K562 (cell line): ENCODE data around the gene PFAS.

Experiments
- EGR1 ChIP-seq: fragments of 450-650 bp; conservative IDR thresholded peaks from 2 replicates; pipeline ENCODE4 v1.6.1; 2017; ENCODE audit warnings: mild to moderate bottlenecking
- RAD21 ChIP-seq, 2 experiments: fragments of 250-450 bp in 1 of 2; fragments of 450-650 bp in 1 of 2; sonication (Bioruptor Pico) in 1 of 2; formaldehyde crosslinking in 1 of 2; IDR thresholded peaks in 1 of 2; conservative IDR thresholded peaks in 1 of 2; 2 replicates each; pipeline versions ENCODE4 v1.4.0 to v1.8.0; 2020 to 2022; ENCODE audit warnings: mild to moderate bottlenecking in 2 of 2, moderate library complexity in 1 of 2
- RB1 ChIP-seq: fragments of 450-650 bp; IDR thresholded peaks from 2 replicates; pipeline ENCODE4 v1.6.1; 2017; ENCODE audit warnings: low read depth, mild to moderate bottlenecking
- RFX5 ChIP-seq: IDR thresholded peaks from 2 replicates; pipeline ENCODE4 v1.6.1; 2011; ENCODE audit warnings: low read depth, mild to moderate bottlenecking, improper control_type of control experiment, low read length
- TF ChIP-seq, protein P1 (sequence below): sonication (generic); formaldehyde crosslinking; IDR thresholded peaks from 2 replicates; pipeline ENCODE4 v1.8.0; 2022; ENCODE audit warnings: mild to moderate bottlenecking, missing genetic modification reagents

DNA sequence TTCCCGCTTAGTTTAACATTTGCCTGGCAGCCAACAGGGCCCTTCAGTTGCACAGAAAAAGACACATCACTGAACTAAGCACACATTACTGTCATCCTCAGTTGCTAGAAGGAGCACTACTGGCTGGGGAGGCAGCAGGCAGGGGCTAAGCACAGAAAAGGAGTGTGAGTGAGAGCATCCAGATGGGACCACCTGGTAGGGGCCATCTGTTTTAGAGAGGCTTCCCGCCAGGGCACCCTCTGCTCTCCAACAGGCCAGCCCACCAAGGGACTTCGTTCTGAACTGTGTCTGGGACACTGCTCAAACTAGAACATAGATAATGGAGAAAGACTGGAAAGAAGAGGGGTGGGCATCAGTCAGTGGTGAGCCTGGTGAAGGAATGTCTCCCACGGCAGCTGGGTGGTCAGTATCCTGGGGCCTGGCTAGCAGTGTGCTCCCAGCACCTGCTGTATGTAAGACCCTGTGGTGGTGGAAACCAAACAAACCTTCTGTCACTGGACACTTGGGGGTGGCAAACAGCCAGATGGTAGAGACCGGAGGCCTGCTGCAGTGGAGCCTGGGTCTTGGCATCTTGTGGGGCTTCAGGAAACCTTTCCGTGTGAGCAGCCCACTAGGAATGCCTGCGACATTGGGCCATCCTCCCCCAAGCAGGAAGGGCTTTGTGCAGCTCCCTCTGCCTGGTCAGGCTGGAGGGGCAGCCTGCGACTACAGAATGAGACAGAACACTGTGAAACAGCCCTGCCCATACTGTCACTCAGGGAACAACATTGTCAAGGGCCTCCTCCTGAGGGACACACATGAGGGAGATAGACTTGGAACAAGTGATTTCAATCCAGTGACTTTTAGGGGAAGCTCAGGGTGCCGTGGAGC lies 26.6 kb downstream of the PFAS start:
- no peak for TF ChIP-seq EGR1
- TF ChIP-seq RAD21 (CRISPR knock-in tag; conservative IDR thresholded peaks at IDR 0.05 in 1 of 2, IDR thresholded peaks at IDR 0.05 in 1 of 2), result no peak
- TF ChIP-seq RFX5, result no peak
- TF ChIP-seq RB1, result no peak
- TF ChIP-seq, protein P1, sequence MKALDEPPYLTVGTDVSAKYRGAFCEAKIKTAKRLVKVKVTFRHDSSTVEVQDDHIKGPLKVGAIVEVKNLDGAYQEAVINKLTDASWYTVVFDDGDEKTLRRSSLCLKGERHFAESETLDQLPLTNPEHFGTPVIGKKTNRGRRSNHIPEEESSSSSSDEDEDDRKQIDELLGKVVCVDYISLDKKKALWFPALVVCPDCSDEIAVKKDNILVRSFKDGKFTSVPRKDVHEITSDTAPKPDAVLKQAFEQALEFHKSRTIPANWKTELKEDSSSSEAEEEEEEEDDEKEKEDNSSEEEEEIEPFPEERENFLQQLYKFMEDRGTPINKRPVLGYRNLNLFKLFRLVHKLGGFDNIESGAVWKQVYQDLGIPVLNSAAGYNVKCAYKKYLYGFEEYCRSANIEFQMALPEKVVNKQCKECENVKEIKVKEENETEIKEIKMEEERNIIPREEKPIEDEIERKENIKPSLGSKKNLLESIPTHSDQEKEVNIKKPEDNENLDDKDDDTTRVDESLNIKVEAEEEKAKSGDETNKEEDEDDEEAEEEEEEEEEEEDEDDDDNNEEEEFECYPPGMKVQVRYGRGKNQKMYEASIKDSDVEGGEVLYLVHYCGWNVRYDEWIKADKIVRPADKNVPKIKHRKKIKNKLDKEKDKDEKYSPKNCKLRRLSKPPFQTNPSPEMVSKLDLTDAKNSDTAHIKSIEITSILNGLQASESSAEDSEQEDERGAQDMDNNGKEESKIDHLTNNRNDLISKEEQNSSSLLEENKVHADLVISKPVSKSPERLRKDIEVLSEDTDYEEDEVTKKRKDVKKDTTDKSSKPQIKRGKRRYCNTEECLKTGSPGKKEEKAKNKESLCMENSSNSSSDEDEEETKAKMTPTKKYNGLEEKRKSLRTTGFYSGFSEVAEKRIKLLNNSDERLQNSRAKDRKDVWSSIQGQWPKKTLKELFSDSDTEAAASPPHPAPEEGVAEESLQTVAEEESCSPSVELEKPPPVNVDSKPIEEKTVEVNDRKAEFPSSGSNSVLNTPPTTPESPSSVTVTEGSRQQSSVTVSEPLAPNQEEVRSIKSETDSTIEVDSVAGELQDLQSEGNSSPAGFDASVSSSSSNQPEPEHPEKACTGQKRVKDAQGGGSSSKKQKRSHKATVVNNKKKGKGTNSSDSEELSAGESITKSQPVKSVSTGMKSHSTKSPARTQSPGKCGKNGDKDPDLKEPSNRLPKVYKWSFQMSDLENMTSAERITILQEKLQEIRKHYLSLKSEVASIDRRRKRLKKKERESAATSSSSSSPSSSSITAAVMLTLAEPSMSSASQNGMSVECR (CRISPR knock-in tag), result no peak
